ENCODE data around the gene FAM90A26. TPM values are rescaled to one million over a fixed set of nuclear protein-coding genes. Genes with fewer than 3 reads are reported as not detected.
"Not testable (repeated sequence)": the region's sequence is repeated elsewhere in the genome, so short reads cannot be mapped to it uniquely, and the experiment has no call there.

FAM90A26 gene
- not detected in 2 replicates for total RNA-seq (2014; rRNA removed; shearing (Covaris generic))

- DNase-seq (ENCODE audit: low spot score): not testable (repeated sequence)
Observed at GRCh38 chr4:9169791-9170459, at the start of gene FAM90A26. Gene FAM90A26, plus strand, starts transcription at chr4:9170409. Its CDS starts 2,764 bp downstream, at chr4:9173173.

GRCh38 chr4:9122711-9123110 is 47.5 kb upstream of the FAM90A26 start:
- DNase-seq (ENCODE audit: low spot score): not testable (repeated sequence)

GRCh38 chr4:9123572-9124007 is 46.6 kb upstream of the FAM90A26 start:
- DNase-seq (ENCODE audit: low spot score): peak; percentile 78

- DNase-seq (ENCODE audit: low spot score): peak; percentile 3
Observed at GRCh38 chr4:9125601-9126161, 44.5 kb upstream of the FAM90A26 start.

GRCh38 chr4:9131420-9131819 is 38.8 kb upstream of the FAM90A26 start:
- not testable (repeated sequence) for DNase-seq (ENCODE audit: low spot score)

GRCh38 chr4:9132849-9133248 is 37.4 kb upstream of the FAM90A26 start:
- DNase-seq (ENCODE audit: low spot score): not testable (repeated sequence)

- DNase-seq (ENCODE audit: low spot score): not testable (repeated sequence)
Observed at GRCh38 chr4:9134011-9134410, 36.2 kb upstream of the FAM90A26 start.

GRCh38 chr4:9134556-9134955 is 35.7 kb upstream of the FAM90A26 start:
- DNase-seq (ENCODE audit: low spot score): not testable (repeated sequence)

GRCh38 chr4:9141050-9141449 is 29.2 kb upstream of the FAM90A26 start:
- not testable (repeated sequence) for DNase-seq (ENCODE audit: low spot score)

- DNase-seq (ENCODE audit: low spot score): not testable (repeated sequence)
Observed at GRCh38 chr4:9142786-9143185, 27.4 kb upstream of the FAM90A26 start.

- no peak for DNase-seq (ENCODE audit: low spot score)
Observed at GRCh38 chr4:9143421-9144080, 26.7 kb upstream of the FAM90A26 start.

- no peak for DNase-seq (ENCODE audit: low spot score)
Observed at GRCh38 chr4:9146967-9147366, 23.2 kb upstream of the FAM90A26 start.

GRCh38 chr4:9147368-9147767 is 22.8 kb upstream of the FAM90A26 start:
- not testable (repeated sequence) for DNase-seq (ENCODE audit: low spot score)

- not testable (repeated sequence) for DNase-seq (ENCODE audit: low spot score)
Observed at GRCh38 chr4:9148611-9149409, 21.4 kb upstream of the FAM90A26 start.

GRCh38 chr4:9151809-9152179 is 18.4 kb upstream of the FAM90A26 start:
- not testable (repeated sequence) for DNase-seq (ENCODE audit: low spot score)

- peak; percentile 86 for DNase-seq (ENCODE audit: low spot score)
Observed at GRCh38 chr4:9152180-9153007, 17.8 kb upstream of the FAM90A26 start.

- DNase-seq (ENCODE audit: low spot score): peak; percentile 96
Observed at GRCh38 chr4:9153008-9153570, 17.1 kb upstream of the FAM90A26 start.

GRCh38 chr4:9153571-9154157 is 16.5 kb upstream of the FAM90A26 start:
- peak; percentile 38 for DNase-seq (ENCODE audit: low spot score)

GRCh38 chr4:9155101-9155886 is 14.9 kb upstream of the FAM90A26 start:
- peak; percentile 43 for DNase-seq (ENCODE audit: low spot score)

Data from HT-29 (cell line).